22Rv1 (cell line): ENCODE measurements around the gene CXCL1.

Experiments
- H3K27ac ChIP-seq: fragments of 450-650 bp; 2 replicates; pipeline ENCODE4 v1.5.1; 2017
- ZFX ChIP-seq: fragments of 450-650 bp; IDR thresholded peaks from 2 replicates; pipeline ENCODE4 v1.6.1; 2017; ENCODE audit warnings: antibody characterized with exemption, borderline replicate concordance
- TF ChIP-seq, protein P1 (sequence below): fragments of 450-650 bp; IDR thresholded peaks from 2 replicates; pipeline ENCODE4 v1.5.1; 2017; ENCODE audit warnings: mild to moderate bottlenecking

Gene CXCL1

DNA sequence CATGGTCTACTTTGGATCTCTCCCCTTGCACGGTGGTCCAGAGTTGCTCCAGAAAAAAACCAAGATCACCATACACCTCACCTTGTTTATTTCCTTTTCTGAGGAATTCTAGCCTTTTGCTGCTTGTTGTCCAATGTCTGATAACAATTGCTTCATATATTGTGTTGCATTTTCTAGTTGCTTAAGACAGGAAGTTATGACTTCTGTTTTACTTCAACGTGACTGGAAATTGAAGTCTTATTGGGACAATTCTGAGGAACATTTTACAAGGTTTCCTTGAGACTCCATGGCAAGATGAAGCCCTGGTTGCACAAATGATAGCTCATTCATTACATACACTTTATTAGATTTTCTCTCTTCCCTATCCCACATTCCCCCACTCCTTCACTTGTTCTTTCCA, 5.2 kb downstream of the CXCL1 start:
- no peak overlapping the region for H3K27ac ChIP-seq
- no peak for TF ChIP-seq ZFX
- TF ChIP-seq, protein P1, sequence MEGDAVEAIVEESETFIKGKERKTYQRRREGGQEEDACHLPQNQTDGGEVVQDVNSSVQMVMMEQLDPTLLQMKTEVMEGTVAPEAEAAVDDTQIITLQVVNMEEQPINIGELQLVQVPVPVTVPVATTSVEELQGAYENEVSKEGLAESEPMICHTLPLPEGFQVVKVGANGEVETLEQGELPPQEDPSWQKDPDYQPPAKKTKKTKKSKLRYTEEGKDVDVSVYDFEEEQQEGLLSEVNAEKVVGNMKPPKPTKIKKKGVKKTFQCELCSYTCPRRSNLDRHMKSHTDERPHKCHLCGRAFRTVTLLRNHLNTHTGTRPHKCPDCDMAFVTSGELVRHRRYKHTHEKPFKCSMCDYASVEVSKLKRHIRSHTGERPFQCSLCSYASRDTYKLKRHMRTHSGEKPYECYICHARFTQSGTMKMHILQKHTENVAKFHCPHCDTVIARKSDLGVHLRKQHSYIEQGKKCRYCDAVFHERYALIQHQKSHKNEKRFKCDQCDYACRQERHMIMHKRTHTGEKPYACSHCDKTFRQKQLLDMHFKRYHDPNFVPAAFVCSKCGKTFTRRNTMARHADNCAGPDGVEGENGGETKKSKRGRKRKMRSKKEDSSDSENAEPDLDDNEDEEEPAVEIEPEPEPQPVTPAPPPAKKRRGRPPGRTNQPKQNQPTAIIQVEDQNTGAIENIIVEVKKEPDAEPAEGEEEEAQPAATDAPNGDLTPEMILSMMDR: no peak

DNA sequence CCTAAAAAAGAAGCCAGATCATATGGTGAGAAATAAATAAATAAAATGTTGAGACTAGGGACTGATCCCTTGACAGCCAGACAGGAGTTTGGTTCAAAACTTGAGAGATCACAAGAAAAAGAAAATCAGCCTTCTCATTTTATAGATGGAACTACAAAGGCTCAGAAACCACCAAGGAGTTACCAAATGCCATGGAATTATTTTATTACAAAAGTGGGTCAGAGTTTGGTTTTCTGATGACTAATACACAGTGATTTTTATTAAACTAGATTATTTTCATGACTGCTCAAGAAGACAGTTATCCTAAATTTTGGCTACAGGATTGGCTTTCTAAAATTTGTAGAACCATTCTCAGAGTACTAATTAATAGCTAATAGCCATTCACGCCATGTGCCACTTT, 6.2 kb downstream of the CXCL1 start:
- H3K27ac ChIP-seq: no peak overlapping the region
- no peak for TF ChIP-seq ZFX
- TF ChIP-seq, protein P1: no peak

GRCh38 chr4:73883306-73883705, 14.1 kb downstream of the CXCL1 start:
- TF ChIP-seq, protein P1: no peak
- TF ChIP-seq ZFX: no peak
- no peak overlapping the region for H3K27ac ChIP-seq

DNA sequence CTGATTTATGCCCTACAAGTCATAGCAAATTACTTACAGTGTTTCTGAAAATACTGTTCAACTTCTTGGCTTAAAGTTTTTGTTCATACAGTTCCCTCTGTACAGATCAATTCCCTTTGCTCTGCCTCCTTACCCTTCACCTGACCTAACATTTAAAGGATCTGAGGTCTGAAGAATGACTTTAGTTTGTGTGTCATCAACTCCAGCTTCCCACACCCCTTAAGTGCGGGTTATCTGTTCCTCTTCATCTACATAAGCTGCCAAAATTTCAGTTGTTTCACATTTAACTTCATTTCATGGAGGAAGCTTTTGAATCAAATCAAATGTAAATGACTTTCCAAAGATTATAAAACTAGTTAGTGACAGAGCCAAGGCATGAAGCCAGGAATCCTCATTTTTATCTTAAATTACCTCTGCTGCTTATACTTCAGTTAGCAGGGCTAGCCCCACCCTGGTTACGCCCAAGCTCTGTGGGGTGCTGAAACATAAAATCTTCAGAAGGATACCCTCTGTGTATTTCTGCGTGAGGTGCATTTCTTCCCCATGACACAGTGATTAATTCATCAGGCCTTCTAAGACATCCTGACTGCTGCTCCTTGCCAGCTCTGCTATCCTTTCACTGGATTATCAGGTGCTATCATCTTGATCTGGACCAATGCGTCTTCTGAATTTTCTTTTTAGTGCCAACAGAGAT, 16.5 kb downstream of the CXCL1 start:
- H3K27ac ChIP-seq: no peak overlapping the region
- TF ChIP-seq, protein P1: no peak
- no peak for TF ChIP-seq ZFX

GRCh38 chr4:73891326-73891725, 22.1 kb downstream of the CXCL1 start:
- TF ChIP-seq, protein P1: no peak
- TF ChIP-seq ZFX: no peak
- no peak overlapping the region for H3K27ac ChIP-seq

DNA sequence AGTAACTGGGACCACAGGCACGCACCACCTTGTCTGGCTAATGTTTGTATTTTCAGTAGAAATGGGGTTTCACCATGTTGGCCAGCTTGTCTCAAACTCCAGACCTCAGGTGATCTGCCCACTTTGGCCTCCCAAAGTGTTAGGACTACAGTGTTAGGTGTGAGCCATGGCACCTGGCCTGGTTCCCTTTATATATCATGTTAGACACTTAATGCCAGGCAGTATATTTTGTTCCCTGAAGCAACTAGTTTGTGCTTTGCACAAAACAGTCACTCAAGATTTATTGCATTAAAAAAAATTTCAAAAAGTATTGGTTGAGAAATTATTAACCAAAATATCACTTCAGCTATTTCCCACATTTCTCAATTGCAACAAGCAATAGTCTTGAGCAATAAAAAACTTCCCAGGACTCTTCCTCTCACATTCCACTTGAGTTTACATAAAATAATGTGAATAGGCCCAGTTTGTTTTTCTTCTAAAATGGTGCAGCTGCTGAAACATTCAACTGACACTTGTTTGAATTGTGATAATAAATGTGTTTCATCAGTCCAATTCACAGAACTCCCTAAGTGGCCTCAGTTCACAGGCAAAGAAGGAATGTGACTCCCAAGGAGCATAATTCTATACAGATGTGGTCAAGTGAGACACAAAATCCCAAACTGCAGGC, 22.7 kb downstream of the CXCL1 start:
- no peak overlapping the region for H3K27ac ChIP-seq
- TF ChIP-seq ZFX: no peak
- TF ChIP-seq, protein P1: no peak

- TF ChIP-seq, protein P1: no peak
- no peak for TF ChIP-seq ZFX
- no peak overlapping the region for H3K27ac ChIP-seq
Observed at GRCh38 chr4:73892966-73893365, 23.8 kb downstream of the CXCL1 start.
